Epithelial cell of prostate (primary cell): Measurements from ENCODE around the gene CAPN3.

Experiments
- DNase-seq: peaks from one replicate; pipeline ENCODE4 v3.0.0-alpha.2; 2011; ENCODE audit warnings: low read depth, low spot score
- H3K27ac ChIP-seq: fragments of 450-650 bp; 2 replicates; pipeline ENCODE4 v1.5.1; 2017; ENCODE audit warnings: mild to moderate bottlenecking

Gene CAPN3

GRCh38 chr15:42354824-42355223, 4.5 kb upstream of the CAPN3 start:
- no peak for DNase-seq
- H3K27ac ChIP-seq: no peak overlapping the region

- H3K27ac ChIP-seq: no peak overlapping the region
- no peak for DNase-seq
These were observed 4.0 kb upstream of the CAPN3 start for GRCh38 chr15:42355291-42355690.

- DNase-seq: no peak
- no peak overlapping the region for H3K27ac ChIP-seq
These were observed 2.5 kb upstream of the CAPN3 start for GRCh38 chr15:42356851-42357250.

GRCh38 chr15:42358141-42358540, 1.2 kb upstream of the CAPN3 start:
- no peak for DNase-seq
- H3K27ac ChIP-seq: no peak overlapping the region

GRCh38 chr15:42359985-42360384, 684 bp downstream of the CAPN3 start:
- H3K27ac ChIP-seq: no peak overlapping the region
- DNase-seq: no peak

- H3K27ac ChIP-seq: no peak overlapping the region
- no peak for DNase-seq
These were observed 1.3 kb downstream of the CAPN3 start for GRCh38 chr15:42360535-42361112.

- H3K27ac ChIP-seq: no peak overlapping the region
- DNase-seq: no peak
These were observed 4.2 kb downstream of the CAPN3 start for GRCh38 chr15:42363487-42363886.

- DNase-seq: no peak
- H3K27ac ChIP-seq: no peak overlapping the region
These were observed 4.6 kb downstream of the CAPN3 start for GRCh38 chr15:42363942-42364341.

GRCh38 chr15:42364529-42364928, 5.2 kb downstream of the CAPN3 start:
- DNase-seq: no peak
- H3K27ac ChIP-seq: no peak overlapping the region

- no peak for DNase-seq
- H3K27ac ChIP-seq: no peak overlapping the region
These were observed 6.7 kb downstream of the CAPN3 start for GRCh38 chr15:42365921-42366550.

- H3K27ac ChIP-seq: no peak overlapping the region
- DNase-seq: no peak
These were observed 7.7 kb downstream of the CAPN3 start for GRCh38 chr15:42367041-42367440.

GRCh38 chr15:42368096-42368495, 8.8 kb downstream of the CAPN3 start:
- DNase-seq: no peak
- no peak overlapping the region for H3K27ac ChIP-seq

- H3K27ac ChIP-seq: no peak overlapping the region
- DNase-seq: no peak
These were observed 11.8 kb downstream of the CAPN3 start for GRCh38 chr15:42371096-42371495.

GRCh38 chr15:42373274-42373673, 14.0 kb downstream of the CAPN3 start:
- DNase-seq: no peak
- no peak overlapping the region for H3K27ac ChIP-seq

GRCh38 chr15:42373936-42374335, 14.6 kb downstream of the CAPN3 start:
- DNase-seq: no peak
- H3K27ac ChIP-seq: no peak overlapping the region

GRCh38 chr15:42374810-42375209, 15.5 kb downstream of the CAPN3 start:
- no peak overlapping the region for H3K27ac ChIP-seq
- DNase-seq: no peak

- no peak for DNase-seq
These were observed 16.0 kb downstream of the CAPN3 start for GRCh38 chr15:42375252-42375651.

GRCh38 chr15:42375941-42376340, 16.6 kb downstream of the CAPN3 start:
- no peak for DNase-seq
- H3K27ac ChIP-seq: no peak overlapping the region

More at GRCh38 chr15:42375252-42375651, 16.0 kb downstream of the CAPN3 start:
- no peak overlapping the region for H3K27ac ChIP-seq

- no peak for DNase-seq
- no peak overlapping the region for H3K27ac ChIP-seq
These were observed 18.7 kb downstream of the CAPN3 start for GRCh38 chr15:42378011-42378410.

- no peak for DNase-seq
These were observed 25.3 kb downstream of the CAPN3 start for GRCh38 chr15:42384597-42384996.

GRCh38 chr15:42385206-42385979, 26.1 kb downstream of the CAPN3 start:
- no peak overlapping the region for H3K27ac ChIP-seq
- DNase-seq: no peak

More at GRCh38 chr15:42384597-42384996, 25.3 kb downstream of the CAPN3 start:
- no peak overlapping the region for H3K27ac ChIP-seq
